NOMO-1 treated with DMSO at 0.1 percent for 48 hours (cell line): ENCODE measurements around the gene CC2D2A.
"Not testable (repeated sequence)": the region's sequence is repeated elsewhere in the genome, so short reads cannot be mapped to it uniquely, and the experiment has no call there.

ENCODE experiments used
- DNase-seq: peaks from one replicate; lab custom pipeline; 2025; ENCODE audit not compliant: unreplicated experiment; lab: John Stamatoyannopoulos, UW

CC2D2A gene

GRCh38 chr4:15513545-15513944, 43.9 kb downstream of the CC2D2A start:
- no peak for DNase-seq

DNA sequence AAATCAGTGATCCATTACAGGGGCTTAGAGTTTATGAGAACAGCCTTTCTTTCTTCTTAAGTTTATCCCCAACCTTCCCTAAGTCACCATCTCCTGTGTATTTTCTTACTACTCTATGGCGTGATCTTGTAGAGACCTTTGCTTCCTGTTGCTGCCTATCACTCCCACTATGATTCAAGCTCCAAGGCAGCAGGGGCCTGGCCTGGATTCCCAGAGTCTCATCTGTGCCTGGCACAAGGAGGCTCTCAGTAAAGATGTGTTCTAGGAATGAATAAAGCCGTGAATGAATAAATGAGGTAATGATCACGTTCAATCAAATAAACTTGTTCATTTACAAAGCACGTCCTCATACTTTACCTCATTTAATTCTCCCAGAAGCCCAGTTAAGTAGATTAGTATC, 45.4 kb downstream of the CC2D2A start:
- DNase-seq = no peak

- no peak for DNase-seq
Measured at GRCh38 chr4:15516494-15516893, 46.8 kb downstream of the CC2D2A start.

GRCh38 chr4:15517681-15518080, 48.0 kb downstream of the CC2D2A start:
- DNase-seq = not testable (repeated sequence)

- no peak for DNase-seq
Measured at GRCh38 chr4:15521442-15522039, 51.9 kb downstream of the CC2D2A start.

GRCh38 chr4:15525080-15525479, 55.4 kb downstream of the CC2D2A start:
- no peak for DNase-seq

- DNase-seq = no peak
Measured at GRCh38 chr4:15526924-15527592, 57.4 kb downstream of the CC2D2A start.

DNA sequence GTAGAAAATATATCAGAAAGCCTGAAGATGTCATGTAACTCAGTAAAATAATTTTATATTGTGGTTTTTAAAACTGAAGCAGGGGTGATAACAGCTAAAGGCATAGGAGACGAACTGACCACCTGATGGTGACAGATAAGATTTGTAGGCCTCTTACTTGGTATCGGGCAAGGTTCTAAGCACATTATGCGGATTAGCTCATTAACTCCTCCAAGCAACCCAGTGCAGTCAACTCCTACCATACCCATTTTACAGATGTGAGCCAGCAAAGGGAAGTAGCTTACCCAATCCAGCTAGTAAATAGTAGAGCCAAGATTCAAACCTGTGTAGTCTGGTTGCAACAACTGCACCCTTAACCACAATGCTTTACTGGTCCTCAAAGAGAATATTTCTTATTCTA, 62.1 kb downstream of the CC2D2A start:
- no peak for DNase-seq

DNA sequence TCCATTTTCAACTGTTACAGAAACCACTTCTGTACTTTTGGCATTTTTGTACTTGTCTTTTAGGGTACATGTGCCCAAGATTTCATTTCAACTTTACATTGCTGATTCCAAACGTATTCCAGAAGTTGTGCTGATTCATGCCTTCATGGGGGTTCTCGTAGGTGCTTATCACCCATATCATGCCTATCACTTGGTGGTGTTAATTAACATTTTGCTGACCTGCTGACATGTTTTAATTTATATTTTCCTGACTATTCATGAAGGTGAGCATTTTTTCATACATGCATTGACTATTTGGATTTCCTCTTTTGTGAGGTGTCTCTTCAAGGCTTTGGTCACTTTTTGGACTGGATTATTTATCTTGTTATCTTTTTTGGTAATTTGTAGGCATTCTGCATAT, 64.1 kb downstream of the CC2D2A start:
- DNase-seq = no peak

GRCh38 chr4:15535599-15535998, 65.9 kb downstream of the CC2D2A start:
- no peak for DNase-seq

- DNase-seq = no peak
Measured at GRCh38 chr4:15536552-15537499, 67.1 kb downstream of the CC2D2A start.

GRCh38 chr4:15541941-15542340, 72.3 kb downstream of the CC2D2A start:
- no peak for DNase-seq

DNA sequence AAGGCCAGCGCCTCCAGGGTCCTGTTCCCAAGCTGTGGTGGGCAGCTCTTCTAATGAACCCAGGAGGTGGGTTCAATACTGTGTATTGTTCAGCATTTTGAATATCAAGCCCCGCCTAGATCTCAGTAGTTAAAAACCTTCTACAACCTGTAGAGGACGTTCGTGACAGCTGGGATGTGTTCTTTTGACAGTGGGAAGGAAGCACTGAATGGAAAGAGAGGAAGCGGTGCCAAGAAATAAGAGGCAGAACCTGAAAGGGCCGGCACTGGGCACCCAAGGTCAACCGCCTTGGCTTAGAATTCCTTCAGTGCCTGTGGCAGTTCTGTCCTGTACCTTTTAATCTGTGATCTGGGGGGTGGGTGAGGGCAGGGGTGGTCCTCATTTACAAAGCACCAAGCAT, 73.1 kb downstream of the CC2D2A start:
- DNase-seq = no peak

DNA sequence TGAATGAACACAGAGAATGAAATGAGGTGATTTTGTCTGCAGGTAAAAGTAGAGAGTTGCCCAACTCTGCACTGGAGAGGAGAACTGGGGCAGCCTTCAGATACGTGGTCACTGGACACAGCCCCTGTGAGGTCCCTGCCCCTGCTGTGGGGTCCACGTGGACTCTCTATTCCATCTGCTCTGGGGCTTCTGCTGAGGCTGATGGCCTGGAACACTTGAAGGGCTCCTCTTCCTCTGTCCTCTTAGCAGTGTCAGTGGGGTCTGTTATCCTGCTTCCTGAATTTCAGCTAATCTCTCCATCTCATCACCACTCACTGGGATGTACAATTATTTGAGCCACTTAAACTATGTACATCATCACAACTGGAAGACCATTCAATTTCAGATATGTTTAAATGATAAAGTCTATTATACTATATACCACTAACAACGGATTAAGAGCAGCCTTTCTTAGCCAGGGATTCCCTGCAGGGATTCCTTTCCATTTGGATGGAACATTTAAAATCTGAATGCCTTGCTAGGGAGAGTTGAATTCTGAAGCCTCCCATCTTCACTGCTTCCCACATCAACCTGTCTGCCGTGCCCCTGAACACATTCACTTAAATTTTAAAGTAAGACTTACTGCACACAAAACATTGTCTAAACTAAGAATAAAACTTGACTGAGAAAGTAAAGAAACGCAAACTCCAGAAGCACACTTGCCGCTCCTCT, 74.0 kb downstream of the CC2D2A start:
- DNase-seq = no peak

DNA sequence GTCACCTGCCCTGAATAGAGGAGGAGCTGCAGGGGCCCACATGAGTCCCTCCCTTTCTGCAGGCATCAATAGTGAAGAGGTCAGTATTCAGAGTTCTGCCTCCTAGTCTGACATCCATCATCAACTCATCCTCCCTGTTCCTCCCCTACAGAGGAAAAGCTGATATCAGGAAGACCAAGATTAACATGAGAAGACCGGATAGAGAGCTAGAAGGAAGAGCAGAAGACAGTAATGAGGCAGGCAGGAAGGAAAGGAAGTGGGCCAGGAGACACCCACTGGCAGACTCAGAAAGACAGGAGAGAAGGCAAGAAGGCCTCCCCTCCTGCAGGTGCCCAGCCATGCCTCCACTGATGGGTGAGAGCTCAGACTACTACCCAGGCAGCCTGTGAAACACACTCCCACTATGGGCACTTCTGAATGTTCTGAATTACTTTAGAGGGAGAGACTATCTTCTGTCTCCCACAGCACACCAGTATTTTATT, 74.6 kb downstream of the CC2D2A start:
- no peak for DNase-seq

GRCh38 chr4:15545371-15545770, 75.7 kb downstream of the CC2D2A start:
- DNase-seq = no peak

GRCh38 chr4:15547392-15547791, 77.7 kb downstream of the CC2D2A start:
- DNase-seq = peak; percentile 21

DNA sequence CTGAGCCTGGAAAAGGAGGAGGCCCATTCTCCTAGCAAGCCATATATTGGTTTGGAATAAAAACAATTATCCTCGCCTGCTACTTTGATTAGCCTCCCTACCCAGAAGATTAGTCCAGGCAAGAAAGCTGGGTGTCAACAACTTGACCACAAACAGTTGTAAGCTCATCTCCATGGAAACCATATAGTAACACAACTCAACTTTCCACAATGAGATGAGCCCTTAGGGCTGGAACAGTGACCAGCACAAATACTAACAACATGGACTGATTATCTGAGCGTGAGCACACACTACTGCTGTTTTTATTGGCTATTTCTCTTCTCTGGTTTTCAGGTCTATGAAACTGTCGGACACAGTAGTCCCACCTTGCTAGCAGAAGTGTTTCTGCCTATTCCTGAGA, 80.8 kb downstream of the CC2D2A start:
- no peak for DNase-seq

DNA sequence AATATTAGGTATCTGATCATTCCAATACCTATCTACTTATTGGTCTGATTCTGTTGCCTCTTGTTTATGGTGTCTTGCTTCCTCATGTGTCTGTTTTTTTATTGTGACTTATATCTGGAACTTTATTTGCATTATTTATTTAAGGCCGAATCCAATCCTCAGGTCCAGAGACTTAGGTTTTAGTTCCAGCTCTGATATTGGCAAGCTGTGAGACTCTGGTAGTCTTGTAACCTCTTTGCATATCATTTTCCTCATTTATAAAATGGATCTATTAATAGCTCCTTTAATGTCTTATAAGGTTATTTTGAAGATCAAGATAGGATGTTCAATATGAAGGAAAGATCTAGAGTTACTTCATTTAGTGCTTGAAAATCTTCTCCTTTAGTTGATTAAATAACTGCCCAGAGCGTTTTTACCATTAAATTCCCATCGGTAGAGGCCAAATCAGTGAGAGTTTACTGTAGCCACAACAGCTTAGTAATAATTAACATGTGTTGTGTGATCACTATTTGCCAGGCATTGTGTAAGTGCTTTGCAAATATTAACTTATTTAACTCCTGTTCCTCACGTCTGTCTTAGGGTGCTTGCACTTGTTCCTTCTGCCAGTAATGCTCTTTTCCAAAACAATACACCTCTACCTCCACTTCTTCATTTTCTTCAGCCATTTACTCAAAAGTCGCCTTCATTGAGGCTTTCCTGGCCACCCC, 82.2 kb downstream of the CC2D2A start:
- DNase-seq = no peak

GRCh38 chr4:15552557-15553362, 83.1 kb downstream of the CC2D2A start:
- no peak for DNase-seq
